Renal pelvis (tissue), 4 donors: ENCODE data around the gene BCL11B. TPM values are rescaled to one million over a fixed set of nuclear protein-coding genes. Genes with fewer than 3 reads are reported as not detected.

ENCODE experiments used
- DNase-seq: peaks from one replicate; pipeline ENCODE4 v3.0.0-alpha.2; 2013
- polyA plus RNA-seq, 3 donors: library from polyadenylated mRNA; unstranded; fragments of 120-200 nt; gene quantifications; one replicate each; pipeline ENCODE4 v1.2.1, GENCODE V29; 2013; ENCODE audit not compliant: insufficient read length in 3 of 3

Gene BCL11B
- polyA plus RNA-seq, 3 donors: 2.4 to 3.0 (median 2.6) TPM

DNA sequence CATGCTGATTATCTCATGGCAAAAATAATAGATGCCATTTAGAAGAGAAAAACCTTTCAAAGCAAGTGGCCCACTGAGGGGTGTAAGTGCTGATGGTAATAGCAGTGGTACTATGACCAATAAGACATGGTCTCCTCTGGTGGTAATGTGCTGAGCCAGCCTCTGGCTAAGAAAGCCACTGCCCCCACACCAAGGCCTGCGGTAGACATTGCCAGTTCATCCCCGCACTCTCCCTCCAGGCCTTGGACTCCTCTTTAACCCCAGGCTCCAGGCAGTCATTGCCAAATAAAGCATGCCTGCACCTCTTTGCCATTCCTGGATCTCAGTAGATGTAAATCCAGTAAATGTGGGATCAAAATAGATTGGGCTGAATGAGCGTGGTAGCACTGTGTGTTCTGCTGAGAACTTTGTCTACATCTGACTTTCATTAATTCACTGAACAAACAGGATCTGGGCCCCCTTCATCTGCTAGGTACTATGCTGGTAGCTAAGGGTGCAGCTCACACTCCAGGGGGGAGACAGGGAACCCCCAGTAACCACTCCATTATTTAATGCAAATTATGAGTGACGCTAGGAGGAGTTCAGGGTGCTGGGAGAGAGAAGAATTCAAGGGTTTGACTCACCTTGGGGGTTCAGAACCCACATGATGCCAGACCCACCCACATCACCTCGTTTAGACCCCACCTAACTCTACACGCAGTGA, 89.3 kb downstream of the BCL11B start:
- DNase-seq: no peak

GRCh38 chr14:99181804-99182520, 90.0 kb downstream of the BCL11B start:
- no peak for DNase-seq

DNA sequence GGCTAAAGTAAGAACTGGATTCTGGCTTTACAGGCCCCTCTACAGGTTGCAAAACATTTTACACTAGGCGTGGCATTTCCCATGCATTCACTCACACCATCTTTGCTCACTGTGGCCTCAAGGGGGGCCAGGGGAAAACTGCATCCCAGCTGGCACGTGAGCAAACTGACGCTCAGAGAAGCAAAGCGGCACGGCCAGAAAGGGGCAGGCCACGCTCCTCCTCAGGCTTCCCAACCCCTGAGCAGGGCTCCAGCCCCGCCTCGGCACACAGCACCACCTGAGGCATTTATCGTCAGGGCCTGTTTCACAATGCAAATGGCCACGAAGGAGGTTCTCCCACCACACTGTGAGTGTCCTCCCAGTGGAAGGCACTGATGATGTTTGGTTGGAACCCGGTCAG, 90.8 kb downstream of the BCL11B start:
- DNase-seq: no peak

DNA sequence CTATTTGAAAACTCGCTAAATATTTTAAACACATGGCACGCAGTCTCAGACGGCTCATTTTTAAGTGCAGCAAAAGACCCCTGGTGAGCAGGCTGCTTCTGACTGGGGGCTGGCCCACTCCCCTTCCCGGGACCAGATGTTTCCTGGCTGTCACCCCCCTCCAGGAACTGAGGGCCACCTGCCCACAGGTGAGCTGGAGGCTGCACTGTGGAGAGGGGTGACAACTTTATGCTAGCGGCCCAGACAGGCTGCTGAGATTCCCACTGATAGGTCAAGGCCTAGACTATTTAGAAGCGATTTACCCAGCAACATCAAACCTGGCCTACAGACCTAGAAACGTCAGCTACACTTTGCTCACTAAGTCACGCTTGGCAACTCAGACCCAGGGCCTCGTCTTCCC, 92.1 kb downstream of the BCL11B start:
- DNase-seq: no peak

- DNase-seq: no peak
These were observed 92.5 kb downstream of the BCL11B start for GRCh38 chr14:99179506-99179905.

- DNase-seq: no peak
These were observed 93.8 kb downstream of the BCL11B start for GRCh38 chr14:99177886-99178835.

GRCh38 chr14:99177046-99177655, 94.8 kb downstream of the BCL11B start:
- DNase-seq: no peak

- DNase-seq: no peak
These were observed 95.6 kb downstream of the BCL11B start for GRCh38 chr14:99176156-99176945.

GRCh38 chr14:99175331-99176155, 96.5 kb downstream of the BCL11B start:
- DNase-seq: no peak

DNA sequence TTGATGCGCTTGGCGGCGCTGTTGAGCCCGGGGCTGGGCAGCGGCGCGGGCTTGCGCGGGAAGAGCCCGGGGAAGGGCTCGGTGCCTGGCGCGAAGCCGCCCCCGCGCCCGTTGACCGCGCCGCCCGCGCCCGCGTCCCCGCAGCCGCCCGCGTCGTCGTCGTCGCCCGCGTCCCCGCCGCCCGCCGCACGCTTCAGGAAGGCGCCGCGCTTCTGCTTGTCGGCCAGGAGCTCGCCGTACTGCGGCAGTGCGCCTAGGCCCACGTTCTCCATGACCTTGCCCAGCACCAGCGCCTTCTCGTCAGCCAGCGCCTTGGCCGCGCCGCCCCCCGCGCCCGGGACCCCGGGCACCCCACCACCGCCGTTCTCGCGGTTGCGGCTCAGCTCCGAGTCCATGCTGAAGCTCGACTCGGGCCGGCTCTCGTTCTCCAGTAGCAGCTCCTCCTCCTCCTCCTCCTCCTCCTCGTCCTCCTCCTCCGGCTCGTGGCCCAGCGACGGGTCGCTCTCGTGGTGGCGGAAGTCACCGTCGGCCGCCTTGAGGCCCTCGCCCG, 97.2 kb downstream of the BCL11B start:
- no peak for DNase-seq

GRCh38 chr14:99174081-99174769, 97.8 kb downstream of the BCL11B start:
- no peak for DNase-seq

DNA sequence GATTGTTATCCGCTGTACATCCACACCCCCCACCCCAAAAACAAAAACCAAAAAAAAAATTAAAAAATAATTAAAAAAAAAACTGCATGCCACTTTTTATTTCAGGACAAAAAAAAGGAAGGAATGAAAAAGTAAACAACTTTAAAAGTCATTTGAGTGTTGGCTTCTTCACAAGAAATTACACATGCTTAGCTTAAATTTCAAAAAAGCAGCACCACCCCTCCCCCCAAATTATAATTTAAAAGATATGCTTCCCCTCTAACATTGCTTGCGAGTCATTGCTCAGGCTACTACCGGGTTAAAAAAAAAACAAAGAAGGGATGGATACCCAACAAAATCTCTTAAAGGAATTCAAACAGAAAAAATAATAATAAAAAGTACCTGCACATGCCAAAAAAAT, 98.5 kb downstream of the BCL11B start:
- no peak for DNase-seq

- no peak for DNase-seq
These were observed 98.9 kb downstream of the BCL11B start for GRCh38 chr14:99173086-99173485.

GRCh38 chr14:99171396-99171795, 100.6 kb downstream of the BCL11B start:
- DNase-seq: no peak

DNA sequence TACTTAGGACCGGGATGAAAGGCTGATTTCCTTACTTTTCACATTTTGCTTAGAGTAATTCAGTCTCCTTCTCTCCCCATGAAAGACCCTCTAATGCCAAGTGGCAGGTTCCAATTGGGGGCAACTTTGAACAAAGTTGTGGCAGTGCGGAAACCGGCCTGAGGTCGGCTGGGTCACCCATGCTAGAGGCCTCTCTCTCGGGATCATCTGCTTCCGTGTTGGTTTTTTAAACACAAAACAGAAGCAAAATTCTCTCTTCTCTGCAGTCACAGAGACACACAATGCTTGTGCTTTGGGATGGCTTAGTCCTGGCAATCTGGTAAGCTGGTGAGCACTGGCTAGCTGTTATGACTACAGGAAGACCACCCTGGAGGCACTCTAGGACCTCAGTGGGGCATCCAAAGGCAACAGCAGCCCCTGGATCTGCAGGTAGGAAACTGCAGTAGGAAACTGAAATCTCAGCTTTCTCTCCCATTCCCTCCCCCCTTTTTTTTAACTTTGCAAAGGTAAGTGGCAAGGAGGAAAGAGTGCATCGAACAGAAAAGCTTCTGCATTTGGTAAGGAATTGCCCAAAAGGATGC, 102.1 kb downstream of the BCL11B start:
- DNase-seq: no peak

DNA sequence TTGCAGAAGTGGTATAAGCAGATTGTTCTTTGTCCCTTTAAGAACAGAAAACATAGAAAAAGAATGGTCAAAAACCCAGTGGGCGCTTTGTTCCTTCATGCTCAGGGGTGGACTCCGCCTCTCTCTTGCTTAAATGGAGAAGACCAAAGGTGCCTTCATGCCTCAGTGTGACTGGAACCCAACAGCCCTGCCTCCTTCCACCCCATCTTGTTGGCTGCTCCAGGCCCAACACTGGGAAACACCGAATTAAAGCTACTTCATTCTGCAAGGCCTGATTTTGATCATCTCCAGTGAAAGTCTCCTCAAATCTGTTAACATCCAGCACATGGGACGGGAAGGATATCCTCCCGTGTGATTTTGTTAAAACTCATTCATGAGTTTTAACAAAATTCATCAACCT, 103.7 kb downstream of the BCL11B start:
- no peak for DNase-seq

DNA sequence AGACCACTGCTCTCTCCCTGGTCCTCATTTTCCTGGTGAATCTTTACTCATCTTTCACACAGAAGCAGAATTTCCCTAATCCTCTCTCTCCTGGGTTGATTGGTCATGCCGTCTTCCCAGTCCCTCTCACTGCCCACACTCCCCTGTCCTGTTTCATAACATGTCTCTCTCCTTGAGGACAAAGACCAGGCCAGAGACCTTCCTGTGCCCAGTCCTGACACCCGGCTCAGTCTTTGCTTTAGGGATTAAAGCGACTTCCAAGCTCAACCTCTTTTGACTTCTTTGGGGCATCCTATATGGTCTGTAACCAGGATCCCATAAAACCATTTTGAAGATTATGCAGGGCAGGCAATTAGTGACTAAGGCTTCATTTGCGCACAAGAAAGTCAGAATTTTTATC, 105.5 kb downstream of the BCL11B start:
- no peak for DNase-seq

GRCh38 chr14:99164712-99165111, 107.3 kb downstream of the BCL11B start:
- DNase-seq: no peak

- no peak for DNase-seq
These were observed 108.6 kb downstream of the BCL11B start for GRCh38 chr14:99163446-99163845.
